Epithelial cell of esophagus (primary cell): ENCODE data around the gene FRAS1.

ENCODE experiments used
- DNase-seq: peaks from one replicate; pipeline ENCODE4 v3.0.0; 2010; ENCODE audit warnings: low read depth
- H3K4me3 ChIP-seq: 2 replicates; pipeline ENCODE4 v1.5.1; 2011; ENCODE audit warnings: mild to moderate bottlenecking, low read length, control low read depth
- CTCF ChIP-seq: IDR thresholded peaks from 2 replicates; pipeline ENCODE4 v1.5.1; 2011; ENCODE audit warnings: low read depth, mild to moderate bottlenecking, low read length, control low read depth, inconsistent platforms; ENCODE audit not compliant: insufficient read depth; ENCODE audit errors: missing control alignments

The FRAS1 gene

GRCh38 chr4:78137532-78137931 lies 80.4 kb downstream of the FRAS1 start:
- no peak overlapping the region for H3K4me3 ChIP-seq
- no peak for TF ChIP-seq CTCF
- DNase-seq, result peak; percentile 45

GRCh38 chr4:78138252-78138651 lies 81.1 kb downstream of the FRAS1 start:
- no peak for TF ChIP-seq CTCF
- no peak overlapping the region for H3K4me3 ChIP-seq
- DNase-seq, result no peak

- no peak for DNase-seq
- no peak overlapping the region for H3K4me3 ChIP-seq
- TF ChIP-seq CTCF, result no peak
These were observed 86.5 kb downstream of the FRAS1 start for GRCh38 chr4:78143634-78144033.

GRCh38 chr4:78145008-78145407 lies 87.9 kb downstream of the FRAS1 start:
- no peak for DNase-seq

GRCh38 chr4:78145622-78146021 lies 88.5 kb downstream of the FRAS1 start:
- H3K4me3 ChIP-seq, result no peak overlapping the region
- no peak for TF ChIP-seq CTCF

More at GRCh38 chr4:78145008-78145407, 87.9 kb downstream of the FRAS1 start:
- no peak for TF ChIP-seq CTCF
- no peak overlapping the region for H3K4me3 ChIP-seq

GRCh38 chr4:78149751-78150542 lies 92.8 kb downstream of the FRAS1 start:
- no peak overlapping the region for H3K4me3 ChIP-seq
- TF ChIP-seq CTCF, result no peak
- no peak for DNase-seq

More at GRCh38 chr4:78145622-78146021, 88.5 kb downstream of the FRAS1 start:
- DNase-seq, result no peak

GRCh38 chr4:78150543-78150864 lies 93.4 kb downstream of the FRAS1 start:
- H3K4me3 ChIP-seq, result no peak overlapping the region
- no peak for DNase-seq

More at GRCh38 chr4:78150543-78150864, 93.4 kb downstream of the FRAS1 start:
- no peak for TF ChIP-seq CTCF
